ENCODE data around the gene ZNF343.

DNA sequence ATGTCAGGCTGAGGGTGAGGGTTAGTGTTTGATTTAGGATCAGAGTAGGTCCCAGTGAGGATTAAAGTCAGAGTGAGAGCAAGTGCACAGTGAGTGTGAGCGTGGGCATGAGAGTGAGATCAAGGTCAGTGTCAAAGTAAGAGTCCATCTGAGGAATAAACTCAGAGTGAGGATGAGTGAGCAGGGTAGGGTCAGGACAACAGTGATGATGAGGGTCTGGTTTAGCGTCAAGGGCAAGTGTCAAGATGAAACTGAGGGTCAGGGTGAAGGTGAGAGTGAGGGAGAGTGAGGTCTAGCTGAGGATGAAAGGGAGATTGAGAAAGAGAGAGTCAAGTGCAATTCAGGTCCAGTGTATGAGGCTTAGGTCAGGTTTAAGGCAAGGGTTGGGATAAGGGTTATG lies 7.7 kb upstream of the ZNF343 start:
- TF ChIP-seq, protein P1, sequence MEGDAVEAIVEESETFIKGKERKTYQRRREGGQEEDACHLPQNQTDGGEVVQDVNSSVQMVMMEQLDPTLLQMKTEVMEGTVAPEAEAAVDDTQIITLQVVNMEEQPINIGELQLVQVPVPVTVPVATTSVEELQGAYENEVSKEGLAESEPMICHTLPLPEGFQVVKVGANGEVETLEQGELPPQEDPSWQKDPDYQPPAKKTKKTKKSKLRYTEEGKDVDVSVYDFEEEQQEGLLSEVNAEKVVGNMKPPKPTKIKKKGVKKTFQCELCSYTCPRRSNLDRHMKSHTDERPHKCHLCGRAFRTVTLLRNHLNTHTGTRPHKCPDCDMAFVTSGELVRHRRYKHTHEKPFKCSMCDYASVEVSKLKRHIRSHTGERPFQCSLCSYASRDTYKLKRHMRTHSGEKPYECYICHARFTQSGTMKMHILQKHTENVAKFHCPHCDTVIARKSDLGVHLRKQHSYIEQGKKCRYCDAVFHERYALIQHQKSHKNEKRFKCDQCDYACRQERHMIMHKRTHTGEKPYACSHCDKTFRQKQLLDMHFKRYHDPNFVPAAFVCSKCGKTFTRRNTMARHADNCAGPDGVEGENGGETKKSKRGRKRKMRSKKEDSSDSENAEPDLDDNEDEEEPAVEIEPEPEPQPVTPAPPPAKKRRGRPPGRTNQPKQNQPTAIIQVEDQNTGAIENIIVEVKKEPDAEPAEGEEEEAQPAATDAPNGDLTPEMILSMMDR (IDR thresholded peaks at IDR 0.05; ENCODE audit: poor library complexity, severe bottlenecking): no peak
- TF ChIP-seq EP300 (conservative IDR thresholded peaks at IDR 0.05; ENCODE audit: poor library complexity, severe bottlenecking) (no peak), MXI1 (conservative IDR thresholded peaks at IDR 0.05; ENCODE audit: poor library complexity, severe bottlenecking) (no peak), EZH2 (IDR thresholded peaks at IDR 0.05; ENCODE audit: borderline replicate concordance, insufficient read depth, low read length, poor library complexity, severe bottlenecking) (no peak), RAD21 (conservative IDR thresholded peaks at IDR 0.05) (no peak), POLR2AphosphoS5 (IDR thresholded peaks at IDR 0.05) (no peak), SMC3 (conservative IDR thresholded peaks at IDR 0.05; ENCODE audit: poor library complexity) (no peak), TAF1 (IDR thresholded peaks at IDR 0.05; ENCODE audit: low read depth) (no peak)
- TF ChIP-seq, protein P2, sequence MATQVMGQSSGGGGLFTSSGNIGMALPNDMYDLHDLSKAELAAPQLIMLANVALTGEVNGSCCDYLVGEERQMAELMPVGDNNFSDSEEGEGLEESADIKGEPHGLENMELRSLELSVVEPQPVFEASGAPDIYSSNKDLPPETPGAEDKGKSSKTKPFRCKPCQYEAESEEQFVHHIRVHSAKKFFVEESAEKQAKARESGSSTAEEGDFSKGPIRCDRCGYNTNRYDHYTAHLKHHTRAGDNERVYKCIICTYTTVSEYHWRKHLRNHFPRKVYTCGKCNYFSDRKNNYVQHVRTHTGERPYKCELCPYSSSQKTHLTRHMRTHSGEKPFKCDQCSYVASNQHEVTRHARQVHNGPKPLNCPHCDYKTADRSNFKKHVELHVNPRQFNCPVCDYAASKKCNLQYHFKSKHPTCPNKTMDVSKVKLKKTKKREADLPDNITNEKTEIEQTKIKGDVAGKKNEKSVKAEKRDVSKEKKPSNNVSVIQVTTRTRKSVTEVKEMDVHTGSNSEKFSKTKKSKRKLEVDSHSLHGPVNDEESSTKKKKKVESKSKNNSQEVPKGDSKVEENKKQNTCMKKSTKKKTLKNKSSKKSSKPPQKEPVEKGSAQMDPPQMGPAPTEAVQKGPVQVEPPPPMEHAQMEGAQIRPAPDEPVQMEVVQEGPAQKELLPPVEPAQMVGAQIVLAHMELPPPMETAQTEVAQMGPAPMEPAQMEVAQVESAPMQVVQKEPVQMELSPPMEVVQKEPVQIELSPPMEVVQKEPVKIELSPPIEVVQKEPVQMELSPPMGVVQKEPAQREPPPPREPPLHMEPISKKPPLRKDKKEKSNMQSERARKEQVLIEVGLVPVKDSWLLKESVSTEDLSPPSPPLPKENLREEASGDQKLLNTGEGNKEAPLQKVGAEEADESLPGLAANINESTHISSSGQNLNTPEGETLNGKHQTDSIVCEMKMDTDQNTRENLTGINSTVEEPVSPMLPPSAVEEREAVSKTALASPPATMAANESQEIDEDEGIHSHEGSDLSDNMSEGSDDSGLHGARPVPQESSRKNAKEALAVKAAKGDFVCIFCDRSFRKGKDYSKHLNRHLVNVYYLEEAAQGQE (IDR thresholded peaks at IDR 0.05; ENCODE audit: borderline replicate concordance): no peak
